HG03378 (cell line): ENCODE data around the gene LHFPL6.

Source experiments
- ATAC-seq: cut with Tn5 transposase; IDR thresholded peaks from one replicate; pipeline ENCODE4 v1.9.1; 2021; ENCODE audit warnings: mild to moderate bottlenecking, moderate library complexity; ENCODE audit not compliant: unreplicated experiment

LHFPL6 gene

DNA sequence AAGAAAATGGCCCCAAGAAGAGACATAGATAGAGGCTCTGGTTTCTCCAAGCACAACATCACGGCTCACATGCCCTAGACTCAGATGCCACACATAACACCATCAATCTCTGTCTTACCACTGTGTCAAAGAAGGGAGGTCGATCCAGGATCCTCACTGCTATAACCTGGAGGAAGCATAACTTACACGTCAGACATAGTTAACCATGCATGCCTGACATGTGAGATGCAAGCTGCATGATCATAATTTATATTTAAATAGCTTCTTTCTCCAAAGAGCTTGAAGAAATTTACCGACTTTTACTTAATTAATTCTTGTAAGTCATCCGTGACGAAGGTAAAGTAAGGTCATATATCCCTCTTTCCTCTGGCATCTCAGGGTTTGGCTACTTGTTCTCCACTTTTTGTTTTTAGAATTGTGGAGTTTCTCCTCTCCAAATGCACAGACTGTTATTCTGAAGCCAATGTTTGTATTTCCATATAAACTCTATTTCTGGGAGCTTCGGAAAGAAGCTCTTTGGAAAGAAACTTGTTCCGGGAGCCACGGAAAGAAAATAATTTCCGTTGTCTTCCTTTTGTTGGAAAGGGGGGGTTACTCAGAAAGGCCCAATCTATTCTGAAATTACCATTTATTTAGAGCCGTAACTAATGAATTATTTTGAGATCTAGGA is 205.6 kb downstream of the LHFPL6 start:
- ATAC-seq: no peak

DNA sequence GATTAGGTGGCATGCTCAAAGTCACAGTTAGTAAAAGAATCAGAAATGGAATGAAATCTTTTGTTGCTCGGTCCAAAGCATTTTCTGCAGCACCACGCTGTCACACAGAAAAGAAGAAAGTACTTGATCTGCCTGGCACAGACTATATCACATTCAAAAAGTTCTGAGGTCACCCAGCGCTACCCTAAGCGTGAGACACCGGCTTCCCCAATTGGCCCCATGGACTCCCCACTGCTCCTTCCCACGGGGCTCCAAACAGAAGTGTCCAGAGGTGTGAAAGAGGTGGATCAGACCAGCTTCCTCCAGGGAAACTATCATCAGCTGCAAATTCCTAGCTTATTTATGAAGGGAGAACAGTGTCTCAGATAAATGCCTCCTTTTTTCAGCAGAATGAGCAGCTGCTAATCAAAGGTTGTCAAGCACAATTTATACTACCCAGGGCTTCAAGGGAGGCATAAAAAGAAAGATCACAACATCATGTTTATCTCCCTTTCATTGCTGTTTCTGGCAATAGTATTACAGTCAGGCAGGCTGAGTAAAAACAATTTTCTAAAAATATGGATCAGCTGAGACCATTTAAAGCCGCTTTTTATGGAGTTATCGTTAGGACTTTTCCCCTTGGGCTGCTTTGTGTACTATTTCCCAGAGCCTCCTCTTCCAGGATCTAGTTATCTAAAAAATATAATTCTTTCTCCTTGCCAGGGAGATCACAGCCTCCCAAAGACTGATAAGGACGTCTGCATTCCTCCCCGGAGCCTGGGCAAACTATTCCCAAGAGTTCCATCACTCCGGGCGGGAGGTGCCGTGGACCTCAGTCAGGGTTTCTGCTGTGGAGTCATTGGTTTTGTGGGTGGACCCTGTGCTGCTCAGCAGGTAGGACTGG is 208.0 kb downstream of the LHFPL6 start:
- no peak for ATAC-seq

DNA sequence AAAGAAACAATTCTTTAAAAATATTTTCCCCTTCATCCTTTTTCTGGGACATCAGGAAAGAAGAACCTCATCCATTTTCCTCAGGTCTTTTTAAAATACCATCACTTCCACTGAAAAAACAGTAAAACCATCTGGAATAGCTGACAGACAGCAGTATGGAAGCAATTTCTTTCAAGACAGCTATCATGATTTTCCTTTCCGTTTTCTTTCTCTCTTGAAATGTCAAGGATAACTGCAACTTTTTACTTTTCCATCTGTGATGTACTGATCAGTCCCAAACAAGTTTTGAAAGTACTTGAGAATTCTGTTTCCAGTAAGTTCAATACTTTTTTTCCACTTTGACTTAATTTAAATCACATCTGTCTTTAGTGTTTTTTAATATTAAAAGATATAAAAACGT is 211.2 kb downstream of the LHFPL6 start:
- no peak for ATAC-seq

DNA sequence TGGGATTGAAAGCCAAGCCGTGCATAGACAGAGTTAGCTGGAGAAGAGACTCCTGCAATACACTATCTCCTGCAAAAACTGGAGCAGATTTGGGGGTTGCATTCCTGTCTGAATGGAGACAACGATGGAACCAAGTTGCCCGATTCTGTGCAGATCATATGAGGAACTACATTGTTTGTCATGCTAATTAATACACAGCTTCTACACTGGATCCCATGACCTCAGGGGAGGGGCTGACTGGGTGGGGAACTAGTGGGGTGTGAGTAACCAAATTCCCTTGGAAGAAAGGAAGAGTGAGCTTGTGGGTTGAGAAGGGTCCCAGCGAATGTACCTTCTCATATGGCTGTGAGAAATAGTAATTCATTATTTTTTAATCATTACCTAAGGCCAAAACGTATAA is 214.0 kb downstream of the LHFPL6 start:
- no peak for ATAC-seq

DNA sequence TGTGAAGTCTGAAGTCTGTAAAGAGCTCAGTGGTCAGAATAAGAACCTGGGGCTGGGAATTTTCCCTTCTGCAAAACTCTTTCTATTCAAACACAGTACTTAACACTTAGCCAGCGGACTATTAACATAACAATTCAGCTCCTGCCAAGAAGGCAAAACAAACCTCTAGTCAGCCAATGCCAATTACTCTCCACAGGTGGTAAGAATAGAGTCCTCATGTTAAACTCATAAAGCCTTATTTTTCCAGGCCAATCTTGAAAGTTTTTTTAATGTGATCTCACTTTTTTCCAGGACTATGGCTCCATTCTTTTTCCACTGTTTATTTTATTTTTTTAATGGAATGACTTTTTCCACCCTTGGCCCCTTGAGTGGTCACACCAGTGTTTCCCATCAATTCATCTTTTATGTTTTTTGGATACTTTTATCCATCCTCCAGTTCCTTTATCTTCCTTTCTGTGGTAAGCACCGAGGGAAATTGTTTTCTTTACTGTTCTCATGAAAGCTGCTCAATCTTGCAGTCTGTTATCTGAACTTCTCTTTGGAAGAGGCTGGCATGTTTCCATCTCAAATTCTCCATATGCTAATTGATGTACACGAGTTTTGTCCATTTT is 217.3 kb downstream of the LHFPL6 start:
- no peak for ATAC-seq

DNA sequence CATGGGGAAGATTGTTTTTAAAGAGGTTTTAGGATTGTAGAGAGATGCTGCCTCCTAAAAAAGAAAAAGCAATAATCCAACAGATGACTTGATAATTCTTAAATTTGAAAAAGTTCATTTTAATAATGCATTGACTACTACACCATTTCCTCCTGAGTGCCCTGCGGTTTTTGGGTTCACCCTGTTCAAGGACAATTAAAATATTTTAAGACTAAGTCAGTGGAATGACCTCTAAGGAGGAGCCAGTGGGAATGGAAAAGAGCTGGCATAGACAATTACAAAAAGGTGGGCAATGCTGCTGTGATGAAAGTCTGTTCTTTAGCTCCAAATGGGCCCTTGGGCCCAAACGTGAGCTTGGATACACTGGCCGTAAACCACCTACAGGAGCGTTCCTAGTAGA is 217.8 kb downstream of the LHFPL6 start:
- no peak for ATAC-seq

DNA sequence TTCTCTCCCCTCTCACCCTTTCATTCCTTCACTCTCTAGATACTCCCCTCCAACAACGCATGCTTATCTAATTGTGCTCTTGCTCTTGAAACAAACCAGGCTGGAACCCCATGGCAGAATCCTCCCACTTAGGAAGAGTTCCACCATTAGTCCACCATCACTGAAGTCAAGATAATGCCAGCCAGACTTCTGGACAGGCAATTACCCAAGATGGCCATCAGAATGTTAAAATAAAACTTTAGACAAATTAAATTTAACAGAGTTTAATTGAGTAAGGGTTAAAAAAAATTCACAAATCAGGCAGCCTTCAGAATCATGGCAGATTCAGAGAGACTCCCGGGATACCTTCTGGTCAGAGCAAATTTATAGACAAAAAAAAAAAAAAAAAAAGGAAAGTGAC is 221.5 kb downstream of the LHFPL6 start:
- ATAC-seq: no peak

DNA sequence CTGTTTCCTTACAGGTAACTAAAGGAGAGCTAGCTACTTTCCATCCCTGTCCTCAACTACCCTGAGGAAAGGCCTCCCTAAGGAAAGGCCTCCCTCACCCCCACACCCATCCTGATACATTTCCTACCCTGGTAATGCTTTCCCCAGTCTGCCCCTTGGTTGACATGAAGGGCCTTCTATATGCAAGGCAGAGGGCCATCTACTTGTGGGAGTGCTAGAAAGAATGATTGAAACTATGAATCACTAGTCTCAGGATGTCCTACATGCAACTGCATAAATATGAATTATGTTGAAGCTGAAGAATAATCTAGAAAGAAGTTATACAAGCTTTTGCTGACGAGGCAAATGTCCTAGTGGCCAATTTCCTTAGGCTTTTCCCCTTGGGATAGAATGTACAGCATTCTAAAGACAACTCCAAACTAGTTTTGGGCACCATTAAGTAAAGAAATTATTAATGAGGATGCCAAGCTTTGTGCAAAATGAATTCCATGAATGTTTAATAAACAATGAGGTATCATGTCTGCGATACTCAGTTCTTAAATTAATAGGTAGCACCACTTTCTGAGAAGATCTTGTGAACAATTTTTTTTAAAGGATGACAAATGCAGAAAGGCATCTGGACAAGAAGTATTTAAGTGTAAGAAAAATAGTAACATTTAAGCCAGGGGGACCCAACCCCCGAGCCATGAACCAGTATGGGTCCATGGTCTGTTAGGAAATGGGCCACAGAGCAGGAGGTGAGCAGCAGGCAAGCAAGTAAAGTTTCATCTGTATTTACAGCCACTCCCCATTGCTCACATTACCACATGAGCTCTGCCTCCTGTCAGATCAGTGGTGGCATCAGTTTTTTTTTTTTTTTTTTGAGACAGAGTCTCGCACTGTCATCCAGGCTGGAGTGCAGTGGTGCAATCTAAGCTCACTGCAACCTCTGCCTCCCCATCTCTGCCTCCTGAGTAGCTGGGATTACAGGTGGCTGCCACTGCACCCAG is 223.0 kb downstream of the LHFPL6 start:
- no peak for ATAC-seq

DNA sequence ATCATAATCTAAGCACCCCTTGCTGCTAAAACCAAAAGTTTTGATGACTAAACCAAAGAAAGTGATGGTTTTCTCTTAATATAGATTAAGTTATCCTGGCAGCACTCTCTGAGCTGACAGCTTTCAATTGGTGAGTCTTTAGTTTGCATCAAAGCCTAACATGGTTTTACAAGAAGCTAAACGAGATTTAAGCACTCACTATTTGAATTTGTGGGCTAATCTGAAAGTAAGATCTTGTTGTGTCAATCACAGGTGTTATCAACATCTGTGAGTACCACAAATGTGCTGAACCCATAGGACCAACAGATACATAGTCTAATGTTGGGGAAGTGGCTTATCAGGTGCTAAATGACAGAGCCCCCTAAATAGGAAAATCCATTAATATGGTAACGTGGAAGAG is 223.9 kb downstream of the LHFPL6 start:
- ATAC-seq: peak; percentile 94

DNA sequence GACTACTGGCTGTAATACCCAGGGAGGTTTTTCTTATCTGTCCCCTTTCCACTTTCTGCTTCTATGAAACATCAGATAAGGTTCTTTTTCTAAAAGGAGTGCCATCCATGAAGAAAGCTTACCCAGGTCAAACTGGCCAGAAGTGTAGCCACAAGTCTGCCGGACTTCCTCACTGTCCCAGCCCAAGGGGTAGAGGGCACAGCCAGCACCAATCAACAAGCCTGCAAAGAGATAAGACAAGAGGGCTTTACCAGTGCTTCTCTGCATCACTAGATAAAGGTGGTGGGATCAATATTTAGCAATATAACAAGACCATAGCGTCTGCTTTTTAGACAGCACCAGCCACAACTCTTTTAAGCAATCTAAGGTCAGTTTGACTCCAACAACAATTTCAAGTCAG is 224.7 kb downstream of the LHFPL6 start:
- no peak for ATAC-seq

DNA sequence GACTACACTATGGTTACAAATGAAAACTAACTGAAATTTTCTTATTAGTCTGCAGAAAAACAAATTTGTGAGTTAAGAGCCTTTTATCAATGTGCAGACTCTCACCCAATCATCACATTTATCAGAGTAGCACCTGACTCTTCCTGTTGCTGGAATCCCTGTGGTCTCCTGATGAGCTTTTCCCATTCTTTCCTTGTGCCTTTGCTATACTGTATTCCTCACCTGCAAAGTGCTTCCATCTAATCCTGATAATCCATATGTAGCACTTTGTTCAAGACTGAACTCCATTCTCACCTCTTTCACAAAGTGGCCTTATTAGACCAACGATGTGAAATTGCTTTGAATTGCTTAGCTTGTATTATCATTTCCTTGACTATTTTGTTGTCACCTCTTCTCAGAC is 225.3 kb downstream of the LHFPL6 start:
- no peak for ATAC-seq

DNA sequence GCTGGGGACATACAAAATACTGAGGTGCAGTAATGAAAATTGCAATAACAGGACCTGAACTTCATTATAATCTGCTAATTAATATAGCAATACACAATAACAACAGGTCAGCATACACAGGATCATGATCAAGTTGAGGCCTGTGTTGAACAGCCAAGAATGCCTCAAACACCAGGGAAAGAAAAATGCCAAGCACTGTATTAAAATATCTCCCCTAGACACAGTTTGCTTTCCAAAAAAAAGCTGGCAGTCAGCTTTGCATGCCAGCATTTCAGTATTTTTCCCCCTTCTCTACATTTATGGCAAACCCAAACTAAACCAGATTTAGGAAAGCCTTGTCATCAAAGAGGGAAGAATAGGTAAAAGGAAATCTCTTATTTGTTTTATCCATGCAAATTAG is 226.9 kb downstream of the LHFPL6 start:
- no peak for ATAC-seq

DNA sequence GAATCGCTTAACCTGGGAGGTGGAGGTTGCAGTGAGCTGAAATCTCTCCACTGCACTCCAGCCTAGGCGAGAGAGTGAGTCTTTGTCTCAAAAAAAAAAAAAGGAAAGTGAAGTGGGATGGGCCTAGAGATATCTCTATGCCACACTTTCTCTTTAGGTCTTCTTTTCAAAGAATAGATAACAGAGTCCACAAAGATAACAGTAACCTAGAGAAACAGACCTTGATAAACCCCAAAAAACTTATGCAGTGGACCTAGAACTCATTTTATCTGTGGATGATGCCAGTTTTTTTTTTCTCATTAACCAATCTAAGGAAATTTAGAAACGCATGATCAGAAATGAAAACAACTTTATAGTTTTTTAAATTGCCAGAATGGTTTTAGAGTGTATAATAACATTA is 227.4 kb downstream of the LHFPL6 start:
- no peak for ATAC-seq

DNA sequence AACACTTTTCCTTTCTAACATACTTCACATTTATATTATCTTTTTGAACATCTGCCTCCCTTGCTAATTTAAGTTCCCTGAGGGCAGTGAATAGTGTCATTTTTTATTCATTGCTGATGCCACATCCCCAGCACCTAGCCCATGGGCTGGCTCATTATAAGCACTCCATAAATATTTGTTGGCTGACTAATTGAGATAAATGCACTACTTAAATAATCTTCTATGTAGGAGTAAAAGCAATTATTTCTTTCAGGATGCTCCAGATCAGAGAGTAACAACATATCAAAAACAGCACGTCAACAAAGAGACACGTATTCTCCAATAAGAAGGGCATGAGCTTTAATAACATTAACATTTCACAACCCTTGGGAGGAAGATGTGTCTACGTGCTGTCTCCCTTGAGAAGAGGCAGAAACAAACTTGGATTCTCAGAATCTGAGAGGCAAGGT is 228.2 kb downstream of the LHFPL6 start:
- no peak for ATAC-seq

DNA sequence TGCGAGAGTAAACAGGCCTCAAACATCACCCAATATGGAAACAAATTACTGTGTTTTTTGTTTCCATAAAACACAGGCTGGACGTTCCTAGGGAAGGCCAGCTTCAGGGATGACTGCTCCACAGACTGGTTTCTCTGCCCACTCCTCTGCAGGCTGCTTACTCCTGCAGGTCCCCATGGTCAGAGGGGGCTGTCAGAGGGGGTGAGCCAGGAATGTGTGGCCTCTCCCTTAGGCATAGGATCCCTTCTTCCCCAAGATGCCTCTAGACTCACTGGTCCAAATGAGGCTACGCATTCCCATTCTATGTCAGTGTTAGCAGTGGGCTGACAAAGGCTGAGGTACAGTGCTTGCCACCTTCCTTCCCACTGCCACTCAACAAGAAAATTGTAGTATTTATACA is 229.8 kb downstream of the LHFPL6 start:
- no peak for ATAC-seq

DNA sequence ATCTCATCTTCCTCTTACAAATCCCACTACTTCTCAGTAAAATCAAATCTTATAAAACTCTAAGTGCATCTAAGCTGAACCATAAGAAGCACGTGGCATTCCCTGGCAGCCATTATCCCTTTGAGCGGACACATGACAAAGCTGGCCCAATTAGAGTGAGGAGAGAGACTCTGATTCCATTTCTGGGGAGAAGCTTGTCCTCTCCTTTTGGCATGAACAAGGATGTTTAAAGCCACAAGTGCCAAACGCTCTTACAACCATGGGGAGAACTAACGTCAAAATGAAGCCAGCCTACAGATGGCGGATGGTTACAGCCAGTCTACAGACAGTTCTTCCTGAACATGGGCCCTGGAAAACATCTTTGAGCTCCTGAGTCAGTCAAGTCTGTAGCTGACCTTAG is 231.3 kb downstream of the LHFPL6 start:
- no peak for ATAC-seq

DNA sequence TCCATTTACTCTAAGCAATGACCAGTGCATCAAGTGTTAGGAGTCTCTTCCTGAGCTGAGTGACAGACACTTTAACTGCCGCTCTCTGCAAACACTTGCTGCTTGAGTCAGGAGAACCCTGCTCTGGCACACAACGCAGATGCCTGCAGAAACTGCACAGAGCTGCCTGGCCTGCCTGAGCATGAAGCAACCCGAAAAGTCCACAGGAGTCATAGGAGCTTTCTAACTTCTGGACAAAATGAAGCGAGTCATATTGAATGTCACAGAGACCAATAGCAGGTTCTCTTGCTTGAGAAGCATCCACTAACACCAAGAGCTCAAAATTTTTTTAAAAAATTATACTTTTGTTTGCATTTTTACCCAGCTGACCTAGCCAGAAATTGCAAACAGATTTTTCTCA is 232.4 kb downstream of the LHFPL6 start:
- ATAC-seq: no peak

DNA sequence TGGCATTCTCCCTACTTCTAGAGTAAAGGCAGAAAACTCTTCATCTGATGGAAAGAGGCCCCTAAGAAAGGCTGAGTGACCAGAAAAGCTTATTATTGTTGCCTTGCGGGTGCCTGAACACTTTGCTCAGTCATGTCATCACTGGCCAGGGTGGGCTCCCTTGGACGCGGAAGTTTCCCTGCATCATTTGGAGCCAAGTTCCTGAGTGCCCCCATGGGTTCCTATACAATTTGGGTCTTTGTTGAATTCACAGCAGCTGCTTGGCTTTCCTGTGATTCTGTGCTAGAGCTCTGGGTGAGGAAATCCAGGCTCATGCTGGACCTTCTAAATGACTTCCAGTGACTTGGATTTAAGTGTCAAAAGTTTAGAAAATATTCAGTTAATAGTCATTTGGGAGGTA is 232.9 kb downstream of the LHFPL6 start:
- ATAC-seq: no peak

DNA sequence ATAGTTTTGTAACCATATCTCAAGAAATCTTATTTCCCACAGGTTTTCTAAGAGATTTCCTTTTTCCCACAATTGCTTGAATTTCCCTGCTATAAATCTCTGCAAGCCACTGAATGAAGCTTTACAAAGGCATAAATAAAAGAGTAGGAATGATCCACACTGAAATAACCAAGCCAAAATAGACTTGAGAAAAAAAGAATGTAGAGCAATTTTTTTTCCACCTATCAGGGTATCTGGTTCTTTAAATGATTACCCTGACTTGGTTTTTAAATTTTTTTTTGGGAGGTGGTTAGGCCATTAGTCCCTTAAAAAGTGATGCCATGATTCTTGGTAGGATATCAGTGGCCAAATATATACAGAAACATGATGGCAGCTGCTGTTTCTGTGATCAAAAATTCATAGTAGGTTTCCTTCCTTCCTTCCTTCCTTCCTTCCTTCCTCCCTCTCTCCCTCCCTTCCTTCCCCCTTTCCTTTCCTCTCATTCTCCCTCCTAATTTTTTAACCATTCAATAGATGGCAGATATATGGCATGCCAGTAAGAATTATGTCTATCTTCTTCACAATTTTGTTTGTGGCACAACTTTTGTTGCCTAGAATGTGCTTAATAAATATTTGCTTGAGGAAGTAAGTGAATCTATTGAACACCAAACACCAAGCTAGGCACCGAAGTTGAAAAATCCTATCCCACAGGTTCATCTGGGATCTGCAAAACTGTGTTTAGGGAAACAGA is 233.7 kb downstream of the LHFPL6 start:
- no peak for ATAC-seq

DNA sequence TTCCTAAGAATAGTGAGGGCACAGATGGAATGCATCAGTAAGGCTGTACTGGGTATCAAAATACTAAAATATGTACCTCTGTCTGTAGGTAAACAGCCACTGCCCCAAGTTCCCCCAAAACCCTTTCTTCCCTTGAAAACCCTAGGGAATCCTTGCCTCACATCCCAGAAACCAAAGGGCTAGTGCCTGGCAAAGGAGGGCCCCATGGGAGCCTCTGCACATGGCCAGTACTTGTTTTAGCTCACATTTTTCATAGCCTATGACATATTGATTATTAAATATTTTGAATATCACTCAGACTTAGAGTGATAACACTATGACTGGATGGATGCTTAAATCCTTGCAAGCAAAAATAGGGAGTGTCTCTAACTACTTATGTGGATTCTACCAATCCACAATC is 237.1 kb downstream of the LHFPL6 start:
- no peak for ATAC-seq
